K562 (cell line): ENCODE measurements around the gene GLT1D1. TPM values are rescaled to one million over a fixed set of nuclear protein-coding genes. Genes with fewer than 3 reads are reported as not detected.

Source experiments
- ATAC-seq: fragments of 200-7000 bp; cut with Tn5 transposase; 3 replicates; pipeline ENCODE4 v1.9.1; 2020; ENCODE audit warnings: moderate library complexity
- BruUV-seq: library from RNA; stranded (reverse); fragments of 400-500 nt; replicated peaks from 2 replicates; lab custom pipeline; 2021; lab: Mats Ljungman, UMichigan
- CTCF ChIA-PET: fragments of 300-600 bp; formaldehyde crosslinking; extraction: SDS; loops from one replicate; lab custom pipeline; 2021; ENCODE audit warnings: low intra/inter-chr PET ratio; lab: Yijun Ruan, JAX
- POLR2A ChIA-PET: fragments of 300-600, 350-650 bp; sonication (Branson Sonifier 250); formaldehyde crosslinking; extraction: SDS; loops from one replicate; lab custom pipeline; 2021; ENCODE audit warnings: antibody characterized with exemption, inconsistent platforms; lab: Yijun Ruan, JAX
- DNase-seq, 4 experiments: peaks; one replicate each; pipeline versions ENCODE4 v3.0.0 to v3.0.0-alpha.2; 2011 to 2018; ENCODE audit warnings: low spot score in 3 of 4, mixed read lengths in 3 of 4; ENCODE audit errors: extremely low read depth in 1 of 4
- FAIRE-seq: peaks from 2 replicates; lab custom pipeline; 2011; peaks lifted over from hg19 to GRCh38; lab: Jason Lieb, UNC
- H2AFZ ChIP-seq: 2 replicates; pipeline ENCODE4 v1.6.0; 2011; ENCODE audit warnings: low read depth, low read length, control low read depth, inconsistent platforms
- H3K27ac ChIP-seq: fragments of 200-600 bp; 3 replicates; pipeline ENCODE4 v1.8.0; 2011; ENCODE audit warnings: low read depth, mild to moderate bottlenecking, control low read depth, inconsistent platforms, low read length, moderate library complexity, mixed read lengths; ENCODE audit errors: extremely low read depth
- H3K27me3 ChIP-seq, 2 experiments: fragments of 300-600 bp in 1 of 2; 2 replicates in 1 of 2; 3 replicates in 1 of 2; pipeline versions ENCODE4 v1.6.0 to v1.8.0; 2011; ENCODE audit warnings: inconsistent platforms in 2 of 2, low read length in 2 of 2, mild to moderate bottlenecking in 1 of 2, mixed read lengths in 1 of 2, moderate library complexity in 1 of 2; ENCODE audit not compliant: control insufficient read depth in 2 of 2, insufficient read depth in 2 of 2
- H3K36me3 ChIP-seq: fragments of 300-600 bp; 3 replicates; pipeline ENCODE4 v1.8.0; 2011; ENCODE audit warnings: mild to moderate bottlenecking, low read length, inconsistent platforms; ENCODE audit not compliant: control insufficient read depth, insufficient read depth
- H3K4me1 ChIP-seq, 2 experiments: fragments of 200-600 bp in 1 of 2; replicated peaks in 1 of 2; 2 replicates in 1 of 2; 3 replicates in 1 of 2; pipeline versions ENCODE4 v1.5.1 to v1.8.0; 2011; ENCODE audit warnings: inconsistent platforms in 2 of 2, low read length in 2 of 2, mild to moderate bottlenecking in 1 of 2, mixed read lengths in 1 of 2, moderate library complexity in 1 of 2; ENCODE audit not compliant: control insufficient read depth in 2 of 2, insufficient read depth in 2 of 2
- H3K4me2 ChIP-seq: 2 replicates; pipeline ENCODE4 v1.6.1; 2011; ENCODE audit warnings: low read length, control low read depth, inconsistent platforms, mixed read lengths; ENCODE audit not compliant: insufficient read depth
- H3K4me3 ChIP-seq: fragments of 200-600 bp; sonication (generic), shearing (Covaris generic); 2 replicates; pipeline ENCODE4 v1.5.1; 2016; ENCODE audit warnings: control low read depth, inconsistent platforms
- H3K79me2 ChIP-seq: fragments of 200-600 bp; 3 replicates; pipeline ENCODE4 v1.8.0; 2011; ENCODE audit warnings: low read length, inconsistent platforms; ENCODE audit not compliant: control insufficient read depth, insufficient read depth
- H3K9ac ChIP-seq, 2 experiments: 2 replicates each; pipeline versions ENCODE4 v1.6.0 to v1.6.1; 2011; ENCODE audit warnings: low read depth in 2 of 2, low read length in 2 of 2, control low read depth in 1 of 2, inconsistent platforms in 1 of 2, mild to moderate bottlenecking in 1 of 2, mixed read lengths in 1 of 2; ENCODE audit not compliant: insufficient read depth in 1 of 2
- H3K9me1 ChIP-seq: one replicate; pipeline ENCODE4 v1.6.0; 2011; ENCODE audit warnings: inconsistent platforms, mild to moderate bottlenecking, low read length, moderate library complexity; ENCODE audit not compliant: control insufficient read depth, insufficient read depth
- H3K9me3 ChIP-seq: replicated peaks from 2 replicates; pipeline ENCODE4 v1.5.1; 2011; ENCODE audit warnings: low read depth, low read length, inconsistent platforms; ENCODE audit not compliant: control insufficient read depth, insufficient read depth
- H4K20me1 ChIP-seq: replicated peaks from 2 replicates; pipeline ENCODE4 v1.6.1; 2011; ENCODE audit warnings: low read length, inconsistent platforms, mixed read lengths; ENCODE audit not compliant: control insufficient read depth, insufficient read depth
- BCL6 ChIP-seq: fragments of 250-450 bp; sonication (Bioruptor Pico); IDR thresholded peaks from 2 replicates; pipeline ENCODE4 v1.4.0; 2020
- MCM5 ChIP-seq: fragments of 450-650 bp; IDR thresholded peaks from 2 replicates; pipeline ENCODE4 v1.6.1; 2016; ENCODE audit warnings: low read depth
- PRMT5 ChIP-seq: sonication (generic); formaldehyde crosslinking; IDR thresholded peaks from 2 replicates; pipeline ENCODE4 v1.5.0; 2020; ENCODE audit warnings: missing genetic modification reagents
- SNRNP70 ChIP-seq: fragments of 200-400 bp; formaldehyde crosslinking; optimal IDR thresholded peaks from 2 replicates; pipeline ENCODE3; 2017; ENCODE audit warnings: low read depth, low read length
- ZNF695 ChIP-seq: fragments of 450-650 bp; formaldehyde crosslinking; IDR thresholded peaks from 2 replicates; pipeline ENCODE4 v1.4.0; 2020; ENCODE audit warnings: mild to moderate bottlenecking, moderate library complexity
- ZNF696 ChIP-seq: fragments of 250-450 bp; sonication (Bioruptor Pico); conservative IDR thresholded peaks from 2 replicates; pipeline ENCODE4 v1.4.0; 2020; ENCODE audit warnings: mild to moderate bottlenecking, moderate library complexity
- WGBS: fragments of 100-300 bp; shearing (Covaris generic); methylation state at CpG from one replicate; pipeline ENCODE4 v1.1.6; 2016; ENCODE audit warnings: low coverage, mixed read lengths; ENCODE audit not compliant: insufficient coverage; ENCODE audit errors: missing lambda C conversion rate; 5-methylcytosine and 5-hydroxymethylcytosine counted together
- in situ Hi-C: fragments of 300-500 bp; cut with MboI; formaldehyde crosslinking; loops from 4 replicates; pipeline ENCODE4 v1.15.0; 2018; ENCODE audit warnings: inconsistent platforms, mixed read lengths
- intact Hi-C: fragments of 100-400 bp; cut with micrococcal nuclease; formaldehyde crosslinking; loops from 2 replicates; pipeline ENCODE4 v1.14.2; 2022
- polyA plus RNA-seq, 8 experiments: library from polyadenylated mRNA; depleted of rRNA in 4 of 8; stranded (reverse) in 5 of 8; unstranded in 3 of 8; fragments of >200 nt; fragmentation: Nextera tagmentation in 2 of 8; fragmentation: Illumina TruSeq in 1 of 8; extraction: Ambion mirVana in 2 of 8; extraction: Trizol in 1 of 8; gene quantifications; 2 replicates each; pipeline versions ENCODE4 v1.2.1 to v1.2.3, GENCODE V29; 2011 to 2014; ENCODE audit warnings: inconsistent platforms in 1 of 8, missing spikeins in 1 of 8
- total RNA-seq, 7 experiments: library from RNA; depleted of rRNA in 6 of 7; stranded (reverse); fragments of >200 nt in 6 of 7; fragmentation: Illumina TruSeq in 2 of 7; extraction: Trizol in 2 of 7; gene quantifications; 2 replicates each; pipeline versions ENCODE4 v1.2.1 to v1.2.3, GENCODE V29; 2011 to 2021; ENCODE audit warnings: low replicate concordance in 1 of 7
- TF ChIP-seq, protein P1 (sequence below): fragments of 450-650 bp; conservative IDR thresholded peaks from 2 replicates; pipeline ENCODE4 v1.6.1; 2016; ENCODE audit warnings: missing genetic modification characterization, low read depth, mild to moderate bottlenecking, missing compliant biosample characterization, moderate library complexity

Gene GLT1D1
- total and polyA plus RNA-seq, 9 of the 15 experiments (the other 6 are each of a cell fraction or from before 2014, with no cell fraction given) = 0.04 TPM; not detected in 8

DNA sequence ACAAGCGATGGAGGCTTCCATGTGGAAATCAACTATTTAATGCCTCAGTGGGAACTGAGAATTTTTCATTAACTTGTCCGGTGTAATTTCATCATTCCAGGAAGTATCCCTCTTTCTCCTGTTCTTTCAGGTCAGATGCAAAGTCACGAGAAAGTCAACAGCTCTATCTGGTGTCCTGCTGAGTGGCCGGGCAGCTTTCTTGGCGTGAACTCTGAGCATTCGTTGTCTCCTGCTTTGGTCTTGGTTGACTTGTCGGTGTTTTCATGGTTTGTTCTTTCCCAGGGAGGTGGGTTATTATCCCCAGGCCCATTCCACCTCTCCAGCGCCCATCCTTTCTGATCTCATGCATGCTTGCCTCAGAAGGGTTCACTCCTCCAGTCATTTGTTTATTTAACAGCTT lies 149.1 kb downstream of the GLT1D1 start:
- WGBS = 0% methylated on average over 8 of the region's 8 CpGs
- in situ Hi-C loops = no loop called here
- H3K4me2 ChIP-seq = no peak overlapping the region
- DNase-seq = no peak
- H3K9me1 ChIP-seq = no peaks in the 10 kb centered on the region
- ATAC-seq = no peak
- POLR2A ChIA-PET = no interaction called here
- no peaks in the 10 kb centered on the region for H3K9me3 ChIP-seq
- no peak overlapping the region for H3K9ac ChIP-seq
- CTCF ChIA-PET = interaction anchor here (0.7 kb wide), 1 partner anchor 380 kb away, joined by 3 read pairs; no protein-coding TSS in a partner anchor
- no peaks in the 10 kb centered on the region for H3K79me2 ChIP-seq
- H3K4me3 ChIP-seq = no peak overlapping the region
- no peaks in the 10 kb centered on the region for H4K20me1 ChIP-seq
- no TSS peak for BruUV-seq
- H2AFZ ChIP-seq = no peak overlapping the region
- intact Hi-C loops = no loop called here
- no peaks in the 10 kb centered on the region for H3K36me3 ChIP-seq
- no peak for FAIRE-seq
- H3K4me1 ChIP-seq = no peaks in the 10 kb centered on the region
- peaks cover 4 to 19% of the 10 kb centered on the region in 2 experiments; a peak in 3 of 5 replicates for H3K27me3 ChIP-seq
- TF ChIP-seq ZNF696 (CRISPR knock-in tag) (no peak), SNRNP70 (no peak), MCM5 (no peak), PRMT5 (no peak), BCL6 (CRISPR knock-in tag) (no peak), ZNF695 (CRISPR knock-in tag) (no peak)
- TF ChIP-seq, protein P1, sequence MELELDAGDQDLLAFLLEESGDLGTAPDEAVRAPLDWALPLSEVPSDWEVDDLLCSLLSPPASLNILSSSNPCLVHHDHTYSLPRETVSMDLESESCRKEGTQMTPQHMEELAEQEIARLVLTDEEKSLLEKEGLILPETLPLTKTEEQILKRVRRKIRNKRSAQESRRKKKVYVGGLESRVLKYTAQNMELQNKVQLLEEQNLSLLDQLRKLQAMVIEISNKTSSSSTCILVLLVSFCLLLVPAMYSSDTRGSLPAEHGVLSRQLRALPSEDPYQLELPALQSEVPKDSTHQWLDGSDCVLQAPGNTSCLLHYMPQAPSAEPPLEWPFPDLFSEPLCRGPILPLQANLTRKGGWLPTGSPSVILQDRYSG (tag) = no peak
- H3K27ac ChIP-seq = no peak overlapping the region
